GM21528 (cell line): Measurements from ENCODE around the gene UPK1B.

ENCODE experiments used
- ATAC-seq: cut with Tn5 transposase; IDR thresholded peaks from one replicate; pipeline ENCODE4 v1.9.1; 2021; ENCODE audit warnings: mild to moderate bottlenecking, moderate library complexity; ENCODE audit not compliant: unreplicated experiment, low FRiP score

UPK1B gene

GRCh38 chr3:119243712-119244111 lies 70.3 kb downstream of the UPK1B start:
- no peak for ATAC-seq

GRCh38 chr3:119245778-119246177 lies 72.4 kb downstream of the UPK1B start:
- no peak for ATAC-seq
